ENCODE measurements around the gene LRFN4.

The LRFN4 gene

GRCh38 chr11:66845143-66845875 lies 11.6 kb upstream of the LRFN4 start:
- no peak for DNase-seq (ENCODE audit: low read depth)

DNA sequence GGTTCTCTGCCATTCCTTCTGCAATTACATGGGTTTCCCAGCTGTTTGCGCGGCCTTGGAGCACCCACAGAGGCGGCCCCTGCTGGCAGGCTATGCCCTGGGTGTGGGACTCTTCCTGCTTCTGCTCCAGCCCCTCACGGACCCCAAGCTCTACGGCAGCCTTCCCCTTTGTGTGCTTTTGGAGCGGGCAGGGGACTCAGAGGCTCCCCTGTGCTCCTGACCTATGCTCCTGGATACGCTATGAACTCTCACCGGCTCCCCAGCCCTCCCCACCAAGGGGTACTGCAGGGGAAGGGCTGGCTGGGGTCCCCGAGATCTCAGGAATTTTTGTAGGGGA lies 11.0 kb upstream of the LRFN4 start:
- DNase-seq (ENCODE audit: low read depth): no peak

- no peak for DNase-seq (ENCODE audit: low read depth)
Measured at GRCh38 chr11:66846671-66847091, 10.2 kb upstream of the LRFN4 start.

DNA sequence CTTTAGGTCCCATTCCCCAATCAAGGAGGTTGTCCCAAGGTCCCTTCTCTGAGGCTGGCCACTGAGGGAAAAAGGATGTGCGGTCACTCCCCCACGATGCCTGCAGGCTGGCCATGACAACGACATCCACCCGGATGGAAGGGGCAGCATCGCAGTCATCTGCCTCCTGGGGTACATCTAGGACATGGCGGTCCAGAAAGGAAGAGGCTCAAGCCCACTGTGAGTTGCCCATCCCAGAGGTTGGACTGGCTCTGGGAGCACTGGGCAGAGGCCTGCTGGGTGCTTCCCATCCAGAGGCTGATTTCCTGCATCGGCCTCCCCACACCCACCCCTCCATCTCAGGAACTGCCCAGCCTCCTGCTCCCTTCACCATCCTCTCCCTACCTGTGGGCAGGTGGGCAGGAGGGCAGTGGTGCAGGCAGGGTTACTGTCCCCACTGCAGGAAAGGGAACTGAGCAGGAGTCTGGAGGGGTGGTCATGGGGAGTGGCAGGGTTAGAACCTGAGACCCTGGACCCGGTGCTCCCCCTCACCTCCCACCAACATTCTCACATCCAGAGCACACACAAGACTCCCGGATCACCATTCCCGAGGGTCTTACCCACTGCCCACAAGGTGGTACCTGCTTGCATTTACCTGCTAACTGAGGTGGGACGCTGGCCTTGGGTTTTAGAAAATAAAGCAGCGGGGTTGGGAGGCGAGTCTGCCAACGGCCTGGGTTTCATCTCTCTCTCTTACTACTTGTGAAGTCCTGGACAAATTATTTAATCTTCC lies 9.2 kb upstream of the LRFN4 start:
- DNase-seq (ENCODE audit: low read depth): no peak

GRCh38 chr11:66848671-66849500 lies 8.0 kb upstream of the LRFN4 start:
- DNase-seq (ENCODE audit: low read depth): no peak

DNA sequence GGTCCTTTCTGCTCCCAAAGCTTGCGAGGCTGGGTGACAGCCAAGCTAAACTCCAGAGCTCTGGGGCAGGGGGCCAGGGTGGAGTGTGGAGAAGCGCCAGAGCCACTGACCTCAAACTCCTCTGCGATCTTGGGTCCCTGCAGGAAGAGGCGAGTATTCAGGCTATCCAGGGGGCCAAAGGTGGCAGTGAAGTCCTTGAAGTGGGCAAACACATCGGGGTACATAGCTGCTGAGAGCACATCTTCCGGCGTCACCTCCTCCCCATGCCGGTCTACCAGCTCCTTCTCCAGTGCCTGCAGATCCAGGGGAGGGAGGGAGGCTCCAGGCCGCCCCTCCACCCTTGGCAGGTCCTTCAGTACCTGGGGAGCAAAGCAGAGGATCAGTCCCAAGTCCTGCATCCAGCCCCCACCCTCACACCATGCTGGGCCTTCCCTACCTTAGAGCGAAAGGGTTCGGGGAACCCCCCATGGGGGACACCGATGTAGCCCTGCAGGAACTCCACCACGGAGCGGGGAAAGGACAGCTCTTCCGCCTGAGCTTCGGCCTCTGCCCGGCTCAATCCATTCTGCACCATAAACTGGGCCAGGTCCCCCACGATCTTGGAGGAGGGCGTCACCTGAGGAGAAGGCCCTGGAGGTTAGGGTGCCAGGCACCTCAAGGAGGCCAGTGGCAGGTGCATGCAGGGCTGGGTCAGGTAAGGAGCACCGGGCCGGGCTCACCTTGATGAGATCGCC lies 7.2 kb upstream of the LRFN4 start:
- DNase-seq (ENCODE audit: low read depth): no peak

GRCh38 chr11:66850235-66850587 lies 6.7 kb upstream of the LRFN4 start:
- no peak for DNase-seq (ENCODE audit: low read depth)

DNA sequence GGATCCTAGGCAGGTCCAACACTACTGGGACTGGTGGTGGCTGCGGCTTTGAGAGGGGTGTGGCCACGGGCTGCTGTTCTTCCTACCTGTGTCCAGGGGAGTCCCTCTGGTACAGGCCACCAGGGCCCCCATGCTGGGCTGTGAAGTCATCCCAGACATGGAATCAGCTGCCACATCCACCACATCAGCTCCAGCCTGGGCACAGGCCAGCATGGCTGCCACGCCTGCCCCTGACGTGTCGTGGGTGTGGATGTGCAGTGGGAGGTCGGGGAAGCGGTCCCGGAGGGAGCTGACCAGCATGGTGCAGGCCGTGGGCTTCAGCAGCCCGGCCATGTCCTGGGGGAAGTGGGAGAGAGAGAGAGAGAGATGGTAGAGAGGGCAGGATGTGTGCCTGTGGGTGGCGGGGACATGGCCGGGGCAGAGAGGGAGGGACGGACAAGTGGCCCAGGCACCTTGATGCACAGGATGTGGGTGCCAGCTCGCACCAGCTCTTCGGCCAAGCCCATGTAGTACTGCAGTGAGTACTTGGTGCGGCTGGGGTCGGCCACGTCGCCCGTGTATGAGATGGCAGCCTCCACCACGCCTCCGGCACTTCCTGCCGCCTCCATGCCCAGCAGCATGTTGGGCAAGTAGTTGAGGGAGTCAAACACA lies 6.2 kb upstream of the LRFN4 start:
- no peak for DNase-seq (ENCODE audit: low read depth)

GRCh38 chr11:66851239-66851596 lies 5.6 kb upstream of the LRFN4 start:
- no peak for DNase-seq (ENCODE audit: low read depth)

DNA sequence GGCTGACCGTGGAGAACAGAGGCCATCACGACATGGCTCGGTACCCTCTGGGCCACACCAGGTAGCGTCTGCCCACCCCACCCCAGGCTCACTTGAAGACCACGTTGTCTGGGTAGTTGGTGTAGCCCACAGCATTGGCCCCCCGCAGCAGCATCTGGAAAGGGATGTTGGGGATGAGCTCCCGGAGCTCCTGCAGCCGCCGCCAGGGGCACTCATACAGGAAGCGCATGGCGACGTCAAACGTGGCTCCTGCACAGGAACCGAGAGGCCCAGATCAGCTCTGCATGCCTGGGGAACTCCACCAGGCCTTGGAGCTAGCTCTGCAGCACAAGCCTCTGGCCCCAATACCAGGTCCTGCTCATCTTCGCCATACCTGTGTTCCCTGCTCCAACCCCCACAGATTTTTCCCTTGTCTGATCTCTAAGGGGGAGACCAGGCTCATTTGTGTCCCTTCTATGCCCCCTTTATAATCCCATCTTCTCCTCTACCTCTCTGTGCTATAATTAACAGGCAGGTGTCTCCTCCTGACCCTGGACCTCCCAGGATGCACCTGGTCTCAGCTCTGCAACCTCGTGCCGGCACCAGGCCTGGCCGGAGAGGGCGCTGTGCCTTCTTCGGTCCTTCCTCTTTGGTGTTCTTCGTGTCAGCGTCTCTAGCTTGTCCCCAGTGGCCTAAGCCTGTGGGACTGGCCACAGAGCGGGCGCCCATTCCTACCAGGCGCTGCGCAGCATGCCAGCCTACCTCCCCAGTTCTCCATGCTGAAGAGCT lies 5.0 kb upstream of the LRFN4 start:
- DNase-seq (ENCODE audit: low read depth): no peak

GRCh38 chr11:66852466-66853241 lies 4.2 kb upstream of the LRFN4 start:
- DNase-seq (ENCODE audit: low read depth): no peak

DNA sequence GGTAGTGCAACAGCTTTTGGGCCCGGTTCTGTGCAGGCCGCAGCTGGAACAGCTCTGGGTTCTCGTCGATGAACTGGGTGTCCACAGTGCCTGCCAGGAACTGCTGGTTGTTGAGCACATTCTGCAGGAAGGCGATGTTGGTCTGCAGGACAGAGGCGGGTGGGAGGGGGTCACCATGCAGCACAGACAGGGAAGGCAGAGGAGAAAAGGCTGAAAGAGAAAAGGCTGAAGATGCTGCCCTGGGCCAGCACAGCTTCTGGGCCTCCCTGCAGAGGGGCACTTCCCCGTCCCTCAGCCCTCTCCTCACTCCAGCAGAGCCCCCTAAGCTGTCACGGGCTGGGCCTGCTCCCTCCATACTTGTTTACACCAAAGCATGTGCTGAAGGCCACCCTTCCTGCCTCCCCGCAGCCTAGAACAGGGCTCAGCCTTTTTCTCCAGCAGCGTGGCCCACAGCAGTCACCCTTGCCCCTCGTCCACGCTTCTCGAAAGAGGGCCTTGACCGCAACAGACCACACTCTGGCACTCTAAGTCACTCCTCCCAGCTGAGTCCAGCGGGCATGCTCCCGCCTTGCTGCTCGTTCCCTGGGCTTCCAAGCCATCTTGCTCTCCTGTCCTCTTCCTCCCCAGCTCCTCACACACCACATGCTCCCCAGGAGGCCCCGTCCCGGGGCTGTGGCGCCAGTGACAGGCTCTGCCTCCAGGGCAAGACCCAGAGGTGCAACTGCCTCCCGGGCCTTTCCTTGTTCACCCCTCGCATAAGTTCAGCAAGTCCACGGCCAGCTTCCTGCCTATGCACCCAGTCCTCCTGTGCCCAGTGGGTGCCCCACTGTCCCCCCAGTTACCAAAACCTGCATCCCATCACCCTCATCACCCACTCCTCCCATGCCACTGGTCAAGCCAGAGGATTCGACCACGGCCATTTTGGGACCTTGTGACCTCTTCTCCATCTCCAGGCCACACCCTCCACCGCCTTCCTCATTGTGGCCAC lies 3.3 kb upstream of the LRFN4 start:
- no peak for DNase-seq (ENCODE audit: low read depth)

- DNase-seq (ENCODE audit: low read depth): no peak
Measured at GRCh38 chr11:66854231-66854661, 2.6 kb upstream of the LRFN4 start.

DNA sequence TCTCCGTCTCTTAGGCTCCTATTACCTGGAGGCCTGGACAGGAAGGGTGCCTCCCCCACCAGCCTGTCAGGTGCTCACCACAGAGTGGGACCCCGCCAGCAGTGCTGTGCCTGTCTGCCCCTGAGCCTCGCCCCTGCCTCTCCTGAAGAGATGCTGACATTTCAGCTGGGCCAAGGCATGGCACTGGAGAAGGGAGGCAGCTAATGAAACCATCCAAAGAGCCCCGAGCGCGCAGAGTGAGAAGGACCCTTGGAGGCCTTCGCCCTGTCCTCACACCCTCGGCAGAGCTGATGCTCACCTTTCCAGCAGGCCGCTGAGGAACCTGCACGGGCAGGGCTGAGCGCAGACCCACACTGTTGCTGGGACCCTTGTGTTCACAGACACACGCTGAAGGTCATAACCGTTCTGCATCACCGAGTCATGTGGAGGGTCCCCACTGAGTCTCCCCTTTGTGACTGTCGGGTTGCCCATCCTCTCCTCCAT lies 2.1 kb upstream of the LRFN4 start:
- DNase-seq (ENCODE audit: low read depth): no peak

DNA sequence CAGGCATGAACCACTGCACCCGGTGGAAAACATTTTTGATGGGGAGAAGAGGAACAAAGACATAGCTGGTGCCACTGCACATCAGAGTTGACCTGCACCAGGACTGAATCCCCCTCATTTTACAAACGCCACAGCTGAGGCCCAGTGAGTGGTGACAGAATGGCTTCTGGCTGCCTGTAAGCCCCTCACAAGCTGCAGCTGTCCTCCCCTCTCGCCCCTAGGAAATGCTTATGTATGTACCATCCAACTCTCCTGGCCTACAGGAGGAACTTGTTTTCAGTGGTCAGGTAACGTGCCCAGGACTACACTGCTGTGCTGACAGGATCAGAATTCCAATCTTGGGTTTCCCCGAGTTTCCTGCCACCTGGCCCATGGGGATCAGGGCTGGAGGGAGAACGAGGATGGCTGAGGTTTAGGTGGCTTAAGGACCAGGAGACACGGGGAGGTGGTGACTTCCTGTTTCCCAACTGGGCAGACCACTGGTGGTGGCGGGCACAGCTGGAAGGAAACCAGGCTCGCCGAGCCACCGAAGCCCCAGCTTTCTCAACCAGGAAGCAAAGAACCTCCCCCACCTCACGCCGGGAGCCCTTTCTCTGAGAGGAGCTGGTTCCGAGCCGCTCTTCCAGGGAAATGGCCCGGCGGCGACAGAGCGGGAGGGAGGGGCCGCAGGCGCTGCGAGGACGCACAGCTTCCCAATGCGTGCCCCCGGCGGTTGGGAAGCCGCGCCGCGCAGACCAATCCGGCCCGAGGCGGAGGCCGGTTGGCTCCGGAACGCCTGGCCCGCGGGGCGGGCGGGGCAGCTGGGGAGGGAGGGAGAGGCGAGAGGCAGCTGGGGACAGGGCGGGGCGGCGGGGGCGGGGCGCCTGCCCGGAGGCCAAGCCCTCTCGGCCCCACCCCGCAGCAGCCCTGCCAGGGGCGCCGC lies 1.0 kb upstream of the LRFN4 start:
- DNase-seq (ENCODE audit: low read depth): peak; percentile 89

DNA sequence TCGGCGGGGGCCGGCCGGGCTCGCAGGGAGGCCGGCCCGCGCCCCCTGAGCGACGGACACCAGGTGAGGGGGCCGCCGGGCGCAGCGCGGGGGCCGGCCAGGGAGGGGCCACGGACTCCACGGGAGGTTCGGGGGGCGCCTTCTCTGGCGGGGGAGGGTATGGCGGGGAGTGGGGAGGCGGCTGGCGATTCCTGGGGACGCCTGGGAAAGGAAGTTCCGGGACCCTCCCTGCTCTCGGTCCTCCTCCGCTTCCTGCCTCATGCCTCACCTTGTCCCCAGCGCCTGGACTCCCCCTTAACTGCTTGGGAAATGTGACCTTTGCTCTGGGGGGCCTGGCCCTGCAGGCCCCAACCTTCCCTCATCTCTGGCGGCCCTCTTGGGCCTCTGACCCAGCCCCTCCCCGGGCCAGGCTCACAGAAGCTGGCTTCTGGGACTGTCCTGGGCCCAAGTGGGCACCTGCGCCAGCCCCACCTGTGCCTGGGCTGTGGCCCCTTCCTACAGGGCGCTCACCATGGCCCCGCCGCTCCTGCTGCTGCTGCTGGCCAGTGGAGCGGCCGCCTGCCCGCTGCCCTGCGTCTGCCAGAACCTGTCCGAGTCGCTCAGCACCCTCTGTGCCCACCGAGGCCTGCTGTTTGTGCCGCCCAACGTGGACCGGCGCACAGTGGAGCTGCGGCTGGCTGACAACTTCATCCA lies 516 bp downstream of the LRFN4 start:
- DNase-seq (ENCODE audit: low read depth): peak; percentile 54

DNA sequence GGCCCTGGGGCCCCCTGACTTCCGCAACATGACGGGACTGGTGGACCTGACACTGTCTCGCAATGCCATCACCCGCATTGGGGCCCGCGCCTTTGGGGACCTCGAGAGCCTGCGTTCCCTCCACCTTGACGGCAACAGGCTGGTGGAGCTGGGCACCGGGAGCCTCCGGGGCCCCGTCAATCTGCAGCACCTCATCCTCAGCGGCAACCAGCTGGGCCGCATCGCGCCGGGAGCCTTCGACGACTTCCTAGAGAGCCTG lies 992 bp downstream of the LRFN4 start:
- no peak for DNase-seq (ENCODE audit: low read depth)

Data from CMK (cell line).